NCI-H2196 (cell line): Measurements from ENCODE around the gene TAGAP.
"Not testable (repeated sequence)": the region's sequence is repeated elsewhere in the genome, so short reads cannot be mapped to it uniquely, and the experiment has no call there.

Experiments
- DNase-seq: peaks from one replicate; lab custom pipeline; 2025; ENCODE audit not compliant: unreplicated experiment; lab: John Stamatoyannopoulos, UW

TAGAP gene

GRCh38 chr6:159013229-159013628, 31.6 kb downstream of the TAGAP start:
- no peak for DNase-seq

- no peak for DNase-seq
These were observed 32.6 kb downstream of the TAGAP start for GRCh38 chr6:159012201-159012600.

- DNase-seq = not testable (repeated sequence)
These were observed 34.7 kb downstream of the TAGAP start for GRCh38 chr6:159010037-159010612.

GRCh38 chr6:159008656-159009288, 36.0 kb downstream of the TAGAP start:
- peak; percentile 8 for DNase-seq

- DNase-seq = no peak
These were observed 37.3 kb downstream of the TAGAP start for GRCh38 chr6:159007510-159007909.

- no peak for DNase-seq
These were observed 39.4 kb downstream of the TAGAP start for GRCh38 chr6:159005436-159005835.

GRCh38 chr6:159004592-159004991, 40.2 kb downstream of the TAGAP start:
- no peak for DNase-seq

GRCh38 chr6:159002432-159003155, 42.2 kb downstream of the TAGAP start:
- no peak for DNase-seq

GRCh38 chr6:158999666-159000403, 45.0 kb downstream of the TAGAP start, which contains the start of gene RSPH3:
RSPH3 (minus strand) TSS chr6:159000202; CDS start chr6:158999550, 652 bp downstream.
- peak; percentile 89 for DNase-seq

GRCh38 chr6:158999154-158999665, 45.6 kb downstream of the TAGAP start:
- DNase-seq = no peak

- no peak for DNase-seq
These were observed 47.9 kb downstream of the TAGAP start for GRCh38 chr6:158996856-158997255.

GRCh38 chr6:158993639-158994038, 51.2 kb downstream of the TAGAP start:
- no peak for DNase-seq

- DNase-seq = no peak
These were observed 53.6 kb downstream of the TAGAP start for GRCh38 chr6:158991017-158991723.

GRCh38 chr6:158989711-158990110, 55.1 kb downstream of the TAGAP start:
- not testable (repeated sequence) for DNase-seq

GRCh38 chr6:158988477-158988876, 56.3 kb downstream of the TAGAP start:
- no peak for DNase-seq

- DNase-seq = no peak
These were observed 57.1 kb downstream of the TAGAP start for GRCh38 chr6:158987657-158988056.
